Fibroblast of lung (primary cell): ENCODE data around the gene CSNK1D. TPM values are rescaled to one million over a fixed set of nuclear protein-coding genes. Genes with fewer than 3 reads are reported as not detected.

Experiments used
- DNase-seq, 2 donors: peaks; one replicate each; pipeline versions ENCODE4 v3.0.0 to v3.0.0-alpha.2; 2010; ENCODE audit warnings: low read depth in 2 of 2
- H2AFZ ChIP-seq: 2 replicates; pipeline ENCODE4 v1.5.1; 2012; ENCODE audit warnings: low read length, control low read depth, inconsistent platforms
- H3K27ac ChIP-seq: 2 replicates; pipeline ENCODE4 v1.5.1; 2011; ENCODE audit warnings: low read length, control low read depth; ENCODE audit not compliant: insufficient read depth
- H3K27me3 ChIP-seq: 2 replicates; pipeline ENCODE4 v1.5.1; 2011; ENCODE audit warnings: mild to moderate bottlenecking, low read length; ENCODE audit not compliant: control insufficient read depth, insufficient read depth
- H3K36me3 ChIP-seq: 2 replicates; pipeline ENCODE4 v1.5.1; 2011; ENCODE audit warnings: low read length; ENCODE audit not compliant: control insufficient read depth, insufficient read depth
- H3K4me1 ChIP-seq: 2 replicates; pipeline ENCODE4 v1.5.1; 2011; ENCODE audit warnings: low read length; ENCODE audit not compliant: control insufficient read depth, insufficient read depth; ENCODE audit errors: extremely low read depth
- H3K4me2 ChIP-seq: 2 replicates; pipeline ENCODE4 v1.5.1; 2011; ENCODE audit warnings: low read length, control low read depth; ENCODE audit not compliant: insufficient read depth; ENCODE audit errors: extremely low read depth
- H3K4me3 ChIP-seq, 4 experiments: fragments of 200-600 bp in 1 of 4; sonication (generic) in 1 of 4; replicated peaks in 1 of 4; 2 replicates each; pipeline ENCODE4 v1.5.1; 2011 to 2016; ENCODE audit warnings: low read length in 4 of 4, low read depth in 3 of 4, mild to moderate bottlenecking in 3 of 4, control low read depth in 2 of 4, inconsistent platforms in 1 of 4, mixed read lengths in 1 of 4; ENCODE audit not compliant: insufficient read depth in 1 of 4; ENCODE audit errors: control extremely low read depth in 1 of 4
- H3K79me2 ChIP-seq: 2 replicates; pipeline ENCODE4 v1.5.1; 2012; ENCODE audit warnings: mild to moderate bottlenecking, low read length, inconsistent platforms; ENCODE audit not compliant: control insufficient read depth, insufficient read depth
- H3K9ac ChIP-seq: 2 replicates; pipeline ENCODE4 v1.5.1; 2011; ENCODE audit warnings: mild to moderate bottlenecking, low read length, control low read depth; ENCODE audit not compliant: insufficient read depth
- H3K9me3 ChIP-seq: 2 replicates; pipeline ENCODE4 v1.5.1; 2012; ENCODE audit warnings: low read depth, low read length; ENCODE audit not compliant: control insufficient read depth, insufficient read depth
- H4K20me1 ChIP-seq: 2 replicates; pipeline ENCODE4 v1.5.1; 2011; ENCODE audit warnings: low read length; ENCODE audit not compliant: control insufficient read depth, insufficient read depth; ENCODE audit errors: extremely low read depth
- CTCF ChIP-seq, 2 donors: IDR thresholded peaks in 1 of 2; conservative IDR thresholded peaks in 1 of 2; 1 replicate in 1 of 2; 2 replicates in 1 of 2; pipeline ENCODE4 v1.5.1; 2011 to 2012; ENCODE audit warnings: low read length in 2 of 2, control low read depth in 1 of 2, inconsistent platforms in 1 of 2, low read depth in 1 of 2, mild to moderate bottlenecking in 1 of 2
- EZH2 ChIP-seq: IDR thresholded peaks from 2 replicates; pipeline ENCODE4 v1.5.1; 2012; ENCODE audit warnings: low read length, control low read depth, mild to moderate bottlenecking; ENCODE audit errors: missing control alignments
- polyA plus RNA-seq, 2 donors: library from polyadenylated mRNA; depleted of rRNA in 1 of 2; stranded (reverse) in 1 of 2; unstranded in 1 of 2; fragments of >200 nt; gene quantifications; 2 replicates each; pipeline ENCODE4 v1.2.1, GENCODE V29; 2011 to 2012; ENCODE audit warnings: missing spikeins in 1 of 2
- total RNA-seq: library from RNA; depleted of rRNA; stranded (reverse); fragments of >200 nt; gene quantifications from 2 replicates; pipeline ENCODE4 v1.2.1, GENCODE V29; 2014

CSNK1D gene
- total and polyA plus RNA-seq, 2 donors (not counting 1 experiment from before 2014, with no cell fraction given): 64.9 to 112 TPM

- Histone ChIP-seq H3K27me3 (no peaks in the 10 kb centered on the region), H4K20me1 (no peaks in the 10 kb centered on the region), H3K4me1 (peaks cover 11% of the 10 kb centered on the region), H3K9me3 (no peaks in the 10 kb centered on the region), H3K4me2 (no peak overlapping the region), H3K79me2 (no peaks in the 10 kb centered on the region), H3K36me3 (peaks cover 2% of the 10 kb centered on the region), H3K27ac (no peak overlapping the region), H3K4me3 (no peak overlapping the region), H3K9ac (no peak overlapping the region), H2AFZ (no peak overlapping the region)
- no peak for TF ChIP-seq CTCF (conservative IDR thresholded peaks at IDR 0.05 in 1 of 2, IDR thresholded peaks at IDR 0.05 in 1 of 2; ENCODE audit: low read depth in 1 of 2, low read length in 2 of 2)
- no peak for DNase-seq
Measured at GRCh38 chr17:82202981-82203380, 70.5 kb downstream of the CSNK1D start.

DNA sequence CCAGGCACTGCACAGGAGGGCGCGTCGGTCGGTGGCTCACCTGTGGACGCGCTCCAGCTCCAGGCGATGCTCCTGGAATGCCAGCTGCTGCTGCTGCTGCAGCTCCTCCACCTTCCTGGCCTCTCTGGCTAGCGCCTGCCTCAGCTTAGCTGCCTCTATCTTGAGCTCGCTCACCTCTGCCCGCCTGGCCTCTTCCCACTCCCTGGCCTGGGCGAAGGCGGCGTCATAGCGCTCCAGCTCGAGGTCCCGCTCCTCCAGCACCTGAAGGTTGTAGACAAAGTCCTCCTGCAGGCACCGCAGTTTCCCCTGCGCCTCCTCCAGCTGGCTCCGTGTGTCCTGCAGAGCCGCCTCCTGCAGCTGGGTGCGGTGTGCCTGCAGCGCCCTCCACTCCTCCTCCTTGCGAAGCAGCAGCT lies 72.0 kb downstream of the CSNK1D start:
- Histone ChIP-seq H4K20me1 (no peaks in the 10 kb centered on the region), H2AFZ (no peak overlapping the region), H3K4me3 (no peak overlapping the region), H3K4me2 (no peak overlapping the region), H3K4me1 (peaks cover 11% of the 10 kb centered on the region), H3K27ac (no peak overlapping the region), H3K27me3 (no peaks in the 10 kb centered on the region), H3K79me2 (no peaks in the 10 kb centered on the region), H3K9ac (no peak overlapping the region), H3K9me3 (no peaks in the 10 kb centered on the region), H3K36me3 (peaks cover 4% of the 10 kb centered on the region)
- TF ChIP-seq CTCF (conservative IDR thresholded peaks at IDR 0.05 in 1 of 2, IDR thresholded peaks at IDR 0.05 in 1 of 2; ENCODE audit: low read depth in 1 of 2, low read length in 2 of 2) (no peak), EZH2 (no peak)
- no peak for DNase-seq

- H3K4me2 ChIP-seq: no peak overlapping the region
- no peaks in the 10 kb centered on the region for H3K27me3 ChIP-seq
- H3K4me1 ChIP-seq: peaks cover 11% of the 10 kb centered on the region
- no peak for TF ChIP-seq EZH2
- TF ChIP-seq CTCF (conservative IDR thresholded peaks at IDR 0.05 in 1 of 2, IDR thresholded peaks at IDR 0.05 in 1 of 2; ENCODE audit: low read depth in 1 of 2, low read length in 2 of 2): no peak
- peaks cover 4% of the 10 kb centered on the region for H3K36me3 ChIP-seq
- no peak for DNase-seq
- H4K20me1 ChIP-seq: no peaks in the 10 kb centered on the region
- no peaks in the 10 kb centered on the region for H3K9me3 ChIP-seq
- no peak overlapping the region for H3K4me3 ChIP-seq
- H3K79me2 ChIP-seq: no peaks in the 10 kb centered on the region
- no peak overlapping the region for H3K9ac ChIP-seq
- no peak overlapping the region for H2AFZ ChIP-seq
- H3K27ac ChIP-seq: no peak overlapping the region
Measured at GRCh38 chr17:82200743-82201497, 72.6 kb downstream of the CSNK1D start.
